ES-I3 (cell line): ENCODE results near the gene TEX14.
A peak's percentile ranks its signal among the peaks of the same experiment; 100 is the strongest.

Experiments
- H3K36me3 ChIP-seq: 2 replicates; pipeline ENCODE4 v1.6.1; 2013; ENCODE audit warnings: mild to moderate bottlenecking, low read length, control low read depth, moderate library complexity; ENCODE audit not compliant: insufficient read depth
- H3K4me1 ChIP-seq: 2 replicates; pipeline ENCODE4 v1.6.1; 2013; ENCODE audit warnings: mild to moderate bottlenecking, control low read depth, low read length; ENCODE audit not compliant: insufficient read depth
- H3K9ac ChIP-seq: 2 replicates; pipeline ENCODE4 v1.6.1; 2013; ENCODE audit warnings: low read depth, mild to moderate bottlenecking, low read length, moderate library complexity
- H3K9me3 ChIP-seq: 2 replicates; pipeline ENCODE4 v1.6.1; 2013; ENCODE audit warnings: mild to moderate bottlenecking, low read length, moderate library complexity; ENCODE audit not compliant: control insufficient read depth, insufficient read depth

The TEX14 gene

GRCh38 chr17:58514770-58515157, 177.1 kb downstream of the TEX14 start:
- H3K9me3 ChIP-seq: no peaks in the 10 kb centered on the region
- peaks cover 12% of the 10 kb centered on the region for H3K4me1 ChIP-seq
- peak overlapping the region; percentile 89; the same call in 1 of the 2 replicates for H3K9ac ChIP-seq
- peaks cover 10% of the 10 kb centered on the region for H3K36me3 ChIP-seq

GRCh38 chr17:58513965-58514769, 177.7 kb downstream of the TEX14 start, which contains the start of gene MTMR4:
MTMR4 (minus strand) TSS chr17:58514638; CDS start chr17:58514407, 231 bp downstream.
- H3K9ac ChIP-seq: peak within 1 kb of the TSS; percentile 89
- no peaks in the 10 kb centered on the region for H3K9me3 ChIP-seq
- peaks cover 12% of the 10 kb centered on the region for H3K4me1 ChIP-seq
- peaks cover 15% of the 10 kb centered on the region for H3K36me3 ChIP-seq

- Histone ChIP-seq H3K9me3 (no peaks in the 10 kb centered on the region), H3K36me3 (peaks cover 15% of the 10 kb centered on the region), H3K4me1 (peaks cover 8% of the 10 kb centered on the region), H3K9ac (peak overlapping the region; percentile 89)
These were observed 178.4 kb downstream of the TEX14 start for GRCh38 chr17:58513267-58513964.

- no peaks in the 10 kb centered on the region for H3K9me3 ChIP-seq
- peaks cover 4% of the 10 kb centered on the region; the same call in 1 of the 2 replicates for H3K4me1 ChIP-seq
- H3K36me3 ChIP-seq: peaks cover 30% of the 10 kb centered on the region
- no peak overlapping the region for H3K9ac ChIP-seq
These were observed 181.8 kb downstream of the TEX14 start for GRCh38 chr17:58510075-58510474.

GRCh38 chr17:58508341-58509067, 183.3 kb downstream of the TEX14 start:
- peaks cover 4% of the 10 kb centered on the region; the same call in 1 of the 2 replicates for H3K4me1 ChIP-seq
- no peaks in the 10 kb centered on the region for H3K9me3 ChIP-seq
- H3K36me3 ChIP-seq: peaks cover 36% of the 10 kb centered on the region
- no peak overlapping the region for H3K9ac ChIP-seq

GRCh38 chr17:58507123-58507634, 184.7 kb downstream of the TEX14 start:
- Histone ChIP-seq H3K9me3 (no peaks in the 10 kb centered on the region), H3K36me3 (peaks cover 36% of the 10 kb centered on the region), H3K4me1 (no peaks in the 10 kb centered on the region), H3K9ac (no peak overlapping the region)
